HEK293T (cell line): ENCODE measurements around the gene HERC3.

Source experiments
- CTCF ChIA-PET: fragments of 350-600 bp; formaldehyde crosslinking; extraction: SDS; loops from one replicate; lab custom pipeline; 2021; ENCODE audit warnings: antibody characterized with exemption, inconsistent platforms; lab: Yijun Ruan, JAX
- POLR2A ChIA-PET: fragments of 350-600 bp; formaldehyde crosslinking; extraction: SDS; loops from one replicate; lab custom pipeline; 2020; ENCODE audit warnings: antibody characterized with exemption, inconsistent platforms; lab: Yijun Ruan, JAX
- DNase-seq: peaks from one replicate; pipeline ENCODE4 v3.0.0; 2012; ENCODE audit warnings: mixed read lengths; ENCODE audit errors: extremely low spot score
- ARNT ChIP-seq: fragments of 450-650 bp; IDR thresholded peaks from 2 replicates; pipeline ENCODE4 v1.6.1; 2017; ENCODE audit warnings: mild to moderate bottlenecking
- BHLHE40 ChIP-seq: fragments of 450-650 bp; IDR thresholded peaks from 2 replicates; pipeline ENCODE4 v1.6.1; 2016; ENCODE audit warnings: mild to moderate bottlenecking, moderate library complexity, borderline replicate concordance
- CTBP1 ChIP-seq: fragments of 450-650 bp; IDR thresholded peaks from 2 replicates; pipeline ENCODE4 v1.6.1; 2016; ENCODE audit warnings: borderline replicate concordance
- ELF4 ChIP-seq: fragments of 450-650 bp; IDR thresholded peaks from 2 replicates; pipeline ENCODE4 v1.6.1; 2017; ENCODE audit warnings: antibody characterized with exemption
- FOXA1 ChIP-seq: fragments of 450-650 bp; IDR thresholded peaks from 2 replicates; pipeline ENCODE4 v1.6.1; 2016; ENCODE audit warnings: mild to moderate bottlenecking
- FOXK2 ChIP-seq: fragments of 450-650 bp; IDR thresholded peaks from 2 replicates; pipeline ENCODE4 v1.6.1; 2016; ENCODE audit warnings: mild to moderate bottlenecking
- FOXM1 ChIP-seq: fragments of 450-650 bp; IDR thresholded peaks from 2 replicates; pipeline ENCODE4 v1.6.1; 2017; ENCODE audit warnings: mild to moderate bottlenecking, borderline replicate concordance
- HDGF ChIP-seq: fragments of 450-650 bp; IDR thresholded peaks from 2 replicates; pipeline ENCODE4 v1.6.1; 2017; ENCODE audit warnings: antibody characterized with exemption, borderline replicate concordance
- L3MBTL2 ChIP-seq: fragments of 450-650 bp; conservative IDR thresholded peaks from 2 replicates; pipeline ENCODE4 v1.6.1; 2016; ENCODE audit warnings: mild to moderate bottlenecking
- LEF1 ChIP-seq: fragments of 450-650 bp; IDR thresholded peaks from 2 replicates; pipeline ENCODE4 v1.6.1; 2017; ENCODE audit warnings: mild to moderate bottlenecking, borderline replicate concordance
- NFRKB ChIP-seq: fragments of 450-650 bp; IDR thresholded peaks from 2 replicates; pipeline ENCODE4 v1.6.1; 2016; ENCODE audit warnings: mild to moderate bottlenecking, moderate library complexity
- PKNOX1 ChIP-seq: fragments of 450-650 bp; IDR thresholded peaks from 2 replicates; pipeline ENCODE4 v1.6.1; 2016
- SP1 ChIP-seq: fragments of 450-650 bp; IDR thresholded peaks from 2 replicates; pipeline ENCODE4 v1.6.1; 2017
- SUZ12 ChIP-seq: fragments of 450-650 bp; IDR thresholded peaks from 2 replicates; pipeline ENCODE4 v1.6.1; 2016; ENCODE audit warnings: mild to moderate bottlenecking
- TARDBP ChIP-seq: fragments of 450-650 bp; IDR thresholded peaks from 2 replicates; pipeline ENCODE4 v1.6.1; 2016
- ZNF384 ChIP-seq: fragments of 450-650 bp; IDR thresholded peaks from 2 replicates; pipeline ENCODE4 v1.6.1; 2016

HERC3 gene

GRCh38 chr4:88646528-88647280, 54.4 kb downstream of the HERC3 start:
- POLR2A ChIA-PET, result no interaction called here
- CTCF ChIA-PET, result no interaction called here
- TF ChIP-seq CTBP1 (no peak), ZNF384 (no peak), NFRKB (no peak), FOXM1 (no peak), L3MBTL2 (no peak), FOXA1 (no peak), HDGF (no peak), SUZ12 (no peak)
- no peak for DNase-seq

- no peak for DNase-seq
- ChIA-PET POLR2A (no interaction called here), CTCF (interaction anchor here (1.1 kb wide), 1 partner anchor 10 kb away, joined by 3 read pairs; no protein-coding TSS in a partner anchor)
- TF ChIP-seq BHLHE40, result no peak
- no peak for TF ChIP-seq SP1
- no peak for TF ChIP-seq CTBP1
- no peak for TF ChIP-seq FOXM1
- no peak for TF ChIP-seq PKNOX1
- TF ChIP-seq L3MBTL2, result no peak
- no peak for TF ChIP-seq ZNF384
- TF ChIP-seq LEF1, result no peak
- TF ChIP-seq FOXK2, result no peak
- no peak for TF ChIP-seq SUZ12
Observed at GRCh38 chr4:88649716-88650115, 57.4 kb downstream of the HERC3 start.

GRCh38 chr4:88653371-88653946, 61.2 kb downstream of the HERC3 start:
- ChIA-PET CTCF (no interaction called here), POLR2A (no interaction called here)
- no peak for DNase-seq
- TF ChIP-seq CTBP1 (no peak), FOXK2 (no peak), NFRKB (no peak), SP1 (no peak), ELF4 (no peak), BHLHE40 (no peak), ZNF384 (no peak)

- TF ChIP-seq HDGF (no peak), ZNF384 (no peak), ELF4 (no peak), L3MBTL2 (no peak), BHLHE40 (no peak), FOXA1 (no peak), SP1 (no peak), CTBP1 (no peak), SUZ12 (no peak), FOXM1 (no peak), ARNT (no peak), FOXK2 (no peak), LEF1 (no peak), PKNOX1 (no peak), TARDBP (no peak), NFRKB (no peak)
- CTCF ChIA-PET, result no interaction called here
- POLR2A ChIA-PET, result no interaction called here
- no peak for DNase-seq
Observed at GRCh38 chr4:88655226-88655625, 62.9 kb downstream of the HERC3 start.

GRCh38 chr4:88659055-88659889, 67.0 kb downstream of the HERC3 start:
- TF ChIP-seq BHLHE40, result no peak
- no peak for TF ChIP-seq ELF4
- no peak for TF ChIP-seq TARDBP
- TF ChIP-seq ARNT, result no peak
- TF ChIP-seq FOXM1, result no peak
- no peak for TF ChIP-seq HDGF
- no peak for TF ChIP-seq ZNF384
- no peak for TF ChIP-seq NFRKB
- TF ChIP-seq SP1, result no peak
- no peak for TF ChIP-seq FOXK2
- no peak for TF ChIP-seq FOXA1
- no peak for TF ChIP-seq L3MBTL2
- peak; percentile 69 for DNase-seq
- POLR2A ChIA-PET, result interaction anchor here (1.1 kb wide), 1 partner anchor 136 kb away, joined by 4 read pairs; the partner anchor contains the start of gene PYURF
- CTCF ChIA-PET, result interaction anchor here (0.5 to 1.2 kb wide), 11 partner anchors 9 to 1977 kb away, joined by 3 to 11 read pairs (median 4); no protein-coding TSS in a partner anchor

GRCh38 chr4:88659890-88660208, 67.6 kb downstream of the HERC3 start:
- TF ChIP-seq ELF4 (no peak), HDGF (no peak), NFRKB (no peak), ARNT (no peak), FOXM1 (no peak), FOXA1 (no peak), FOXK2 (no peak), LEF1 (no peak), BHLHE40 (no peak), CTBP1 (no peak), SUZ12 (no peak), ZNF384 (no peak), SP1 (no peak), PKNOX1 (no peak), L3MBTL2 (no peak)
- ChIA-PET CTCF (interaction anchor here (0.5 to 1.1 kb wide), 6 partner anchors 10 to 1304 kb away, joined by 3 to 11 read pairs (median 4); no protein-coding TSS in a partner anchor), POLR2A (interaction anchor here (1.1 kb wide), 1 partner anchor 136 kb away, joined by 4 read pairs; the partner anchor contains the start of gene PYURF)
- no peak for DNase-seq
